MM.1S (cell line): ENCODE measurements around the gene PDE3B.

Experiments
- DNase-seq: peaks from one replicate; pipeline ENCODE4 v3.0.0-alpha.2; 2015
- H2AFZ ChIP-seq: fragments of 300-600 bp; sonication (generic); 2 replicates; pipeline ENCODE4 v1.6.0; 2016; ENCODE audit warnings: antibody characterized with exemption, low read length
- H3F3A ChIP-seq: fragments of 300-600 bp; sonication (generic); 2 replicates; pipeline ENCODE4 v1.6.1; 2016; ENCODE audit warnings: mild to moderate bottlenecking, antibody characterized with exemption, low read length, moderate library complexity, mixed read lengths; ENCODE audit not compliant: insufficient read depth
- H3K27ac ChIP-seq: fragments of 300-600 bp; sonication (generic); 2 replicates; pipeline ENCODE4 v1.5.1; 2016; ENCODE audit warnings: mild to moderate bottlenecking, low read length
- H3K27me3 ChIP-seq: fragments of 300-600 bp; sonication (generic); replicated peaks from 2 replicates; pipeline ENCODE4 v1.6.0; 2016; ENCODE audit warnings: low read length; ENCODE audit not compliant: insufficient read depth
- H3K36me3 ChIP-seq: fragments of 300-600 bp; sonication (generic); replicated peaks from 2 replicates; pipeline ENCODE4 v1.6.1; 2016; ENCODE audit warnings: mild to moderate bottlenecking, low read length, mixed read lengths; ENCODE audit not compliant: insufficient read depth
- H3K4me1 ChIP-seq: fragments of 300-600 bp; sonication (generic); 2 replicates; pipeline ENCODE4 v1.6.1; 2016; ENCODE audit warnings: low read length, mixed read lengths
- H3K4me2 ChIP-seq: fragments of 300-600 bp; sonication (generic); 2 replicates; pipeline ENCODE4 v1.6.0; 2016; ENCODE audit warnings: low read depth, low read length
- H3K4me3 ChIP-seq: fragments of 300-600 bp; sonication (generic); 2 replicates; pipeline ENCODE4 v1.5.1; 2016; ENCODE audit warnings: low read length, mixed read lengths
- H3K79me2 ChIP-seq: fragments of 300-600 bp; sonication (generic); 2 replicates; pipeline ENCODE4 v1.6.1; 2016; ENCODE audit warnings: mixed run types, low read length, mixed read lengths
- H3K9ac ChIP-seq: fragments of 300-600 bp; sonication (generic); 2 replicates; pipeline ENCODE4 v1.6.1; 2016; ENCODE audit warnings: low read length, mixed read lengths
- H3K9me2 ChIP-seq: fragments of 300-600 bp; sonication (generic); replicated peaks from 2 replicates; pipeline ENCODE4 v1.6.1; 2016; ENCODE audit warnings: mild to moderate bottlenecking, low read length, mixed read lengths; ENCODE audit not compliant: insufficient read depth
- H3K9me3 ChIP-seq: fragments of 300-600 bp; sonication (generic); replicated peaks from 2 replicates; pipeline ENCODE4 v1.6.1; 2016; ENCODE audit warnings: mild to moderate bottlenecking, low read length, mixed read lengths; ENCODE audit not compliant: insufficient read depth
- H4K20me1 ChIP-seq: fragments of 300-600 bp; sonication (generic); 2 replicates; pipeline ENCODE4 v1.6.1; 2016; ENCODE audit warnings: mild to moderate bottlenecking, low read length, moderate library complexity, mixed read lengths; ENCODE audit not compliant: insufficient read depth
- CTCF ChIP-seq: fragments of 300-600 bp; sonication (generic); IDR thresholded peaks from 2 replicates; pipeline ENCODE4 v1.5.1; 2016; ENCODE audit warnings: antibody characterized with exemption, low read length, mixed read lengths
- EZH2 ChIP-seq: fragments of 300-600 bp; sonication (generic); optimal IDR thresholded peaks from 2 replicates; pipeline ENCODE3; 2017; ENCODE audit warnings: low read depth, mild to moderate bottlenecking, antibody characterized with exemption, low read length, mixed read lengths
- EZH2phosphoT487 ChIP-seq: fragments of 300-600 bp; sonication (generic); IDR thresholded peaks from 2 replicates; pipeline ENCODE4 v1.6.1; 2018; ENCODE audit warnings: antibody characterized with exemption, low read length

PDE3B gene

GRCh38 chr11:14898906-14899305, 255.3 kb downstream of the PDE3B start:
- H3K36me3 ChIP-seq = no peaks in the 10 kb centered on the region
- no peaks in the 10 kb centered on the region for H3K79me2 ChIP-seq
- H3K27me3 ChIP-seq = no peaks in the 10 kb centered on the region
- H3K9me2 ChIP-seq = no peaks in the 10 kb centered on the region
- H2AFZ ChIP-seq = no peak overlapping the region
- H3K4me1 ChIP-seq = peaks cover 16% of the 10 kb centered on the region
- no peak overlapping the region for H3K4me2 ChIP-seq
- no peaks in the 10 kb centered on the region for H4K20me1 ChIP-seq
- no peak for DNase-seq
- no peak overlapping the region for H3K4me3 ChIP-seq
- H3K27ac ChIP-seq = no peak overlapping the region
- no peak overlapping the region for H3K9ac ChIP-seq
- no peak for TF ChIP-seq CTCF
- no peak for TF ChIP-seq EZH2
- 0 out of 2 replicates have a peak, but pooled peaks cover 7% of the 10 kb centered on the region for H3F3A ChIP-seq
- H3K9me3 ChIP-seq = no peaks in the 10 kb centered on the region

- no peaks in the 10 kb centered on the region for H4K20me1 ChIP-seq
- TF ChIP-seq EZH2phosphoT487 = no peak
- no peak for TF ChIP-seq CTCF
- H3K27me3 ChIP-seq = no peaks in the 10 kb centered on the region
- no peak overlapping the region for H2AFZ ChIP-seq
- H3K36me3 ChIP-seq = no peaks in the 10 kb centered on the region
- H3K79me2 ChIP-seq = no peaks in the 10 kb centered on the region
- peaks cover 17% of the 10 kb centered on the region for H3K4me1 ChIP-seq
- H3F3A ChIP-seq = peaks cover 12% of the 10 kb centered on the region; the same call in 1 of the 2 replicates
- DNase-seq = no peak
- no peaks in the 10 kb centered on the region for H3K9me3 ChIP-seq
- no peak overlapping the region for H3K4me3 ChIP-seq
- no peaks in the 10 kb centered on the region for H3K9me2 ChIP-seq
- no peak overlapping the region for H3K4me2 ChIP-seq
- H3K9ac ChIP-seq = no peak overlapping the region
- H3K27ac ChIP-seq = no peak overlapping the region
Measured at GRCh38 chr11:14902650-14903350, 259.2 kb downstream of the PDE3B start.

- Histone ChIP-seq H3K79me2 (no peaks in the 10 kb centered on the region), H3K27ac (peak overlapping the region; percentile 61; the same call in 1 of the 2 replicates), H2AFZ (peak overlapping the region; percentile 99), H3K4me2 (peak overlapping the region; percentile 98), H3K9ac (peak overlapping the region; percentile 89), H3K27me3 (no peaks in the 10 kb centered on the region), H3K9me2 (no peaks in the 10 kb centered on the region), H4K20me1 (no peaks in the 10 kb centered on the region), H3K4me1 (peaks cover 17% of the 10 kb centered on the region), H3K9me3 (no peaks in the 10 kb centered on the region), H3K4me3 (peak overlapping the region; percentile 91), H3K36me3 (no peaks in the 10 kb centered on the region), H3F3A (peaks cover 17% of the 10 kb centered on the region; the same call in 1 of the 2 replicates)
- peak; percentile 89 for TF ChIP-seq CTCF
- TF ChIP-seq EZH2 = no peak
- DNase-seq = peak; percentile 79
Measured at GRCh38 chr11:14904745-14905103, 261.1 kb downstream of the PDE3B start.
